NCI-H1048 (cell line): ENCODE measurements around the gene TPRG1L.
"Not testable (repeated sequence)": the region's sequence is repeated elsewhere in the genome, so short reads cannot be mapped to it uniquely, and the experiment has no call there.

Source experiments
- DNase-seq: peaks from one replicate; lab custom pipeline; 2025; lab: John Stamatoyannopoulos, UW

TPRG1L gene

GRCh38 chr1:3624200-3625136 lies at the start of gene TPRG1L:
TPRG1L (plus strand) TSS chr1:3625015; CDS start chr1:3625073, 58 bp downstream.
- peak; percentile 89 for DNase-seq

- DNase-seq: not testable (repeated sequence)
Measured at GRCh38 chr1:3575515-3575914, 49.3 kb upstream of the TPRG1L start.

GRCh38 chr1:3575993-3576392 lies 48.8 kb upstream of the TPRG1L start:
- no peak for DNase-seq

- no peak for DNase-seq
Measured at GRCh38 chr1:3577300-3577699, 47.5 kb upstream of the TPRG1L start.

GRCh38 chr1:3577711-3578432 lies 46.9 kb upstream of the TPRG1L start:
- no peak for DNase-seq

GRCh38 chr1:3578433-3578805 lies 46.4 kb upstream of the TPRG1L start:
- DNase-seq: no peak

GRCh38 chr1:3578906-3579305 lies 45.9 kb upstream of the TPRG1L start:
- DNase-seq: no peak

- no peak for DNase-seq
Measured at GRCh38 chr1:3579626-3580025, 45.2 kb upstream of the TPRG1L start.

GRCh38 chr1:3580231-3580630 lies 44.6 kb upstream of the TPRG1L start:
- DNase-seq: no peak

GRCh38 chr1:3581296-3582036 lies 43.3 kb upstream of the TPRG1L start:
- no peak for DNase-seq

- DNase-seq: not testable (repeated sequence)
Measured at GRCh38 chr1:3583751-3584150, 41.1 kb upstream of the TPRG1L start.

GRCh38 chr1:3584915-3585314 lies 39.9 kb upstream of the TPRG1L start:
- DNase-seq: no peak

GRCh38 chr1:3585353-3585868 lies 39.4 kb upstream of the TPRG1L start:
- not testable (repeated sequence) for DNase-seq

GRCh38 chr1:3585940-3586568 lies 38.8 kb upstream of the TPRG1L start:
- no peak for DNase-seq

GRCh38 chr1:3586986-3587759 lies 37.6 kb upstream of the TPRG1L start:
- DNase-seq: no peak

- DNase-seq: no peak
Measured at GRCh38 chr1:3588395-3588794, 36.4 kb upstream of the TPRG1L start.

- no peak for DNase-seq
Measured at GRCh38 chr1:3590139-3590763, 34.6 kb upstream of the TPRG1L start.

GRCh38 chr1:3590951-3591865 lies 33.6 kb upstream of the TPRG1L start:
- DNase-seq: no peak

- no peak for DNase-seq
Measured at GRCh38 chr1:3593334-3593733, 31.5 kb upstream of the TPRG1L start.
